Measurements from ENCODE around the gene INSC.
A peak's percentile ranks its signal among the peaks of the same experiment; 100 is the strongest.

INSC gene

GRCh38 chr11:15222777-15223176, 108.1 kb downstream of the INSC start:
- no peak for DNase-seq
- Mint-ChIP-seq H3K9me3 (no peaks in the 10 kb centered on the region), H3K27me3 (no peaks in the 10 kb centered on the region), H3K27ac (no peak overlapping the region), H3K4me3 (no peak overlapping the region), H3K36me3 (ENCODE audit: low read depth) (no peaks in the 10 kb centered on the region), H3K4me1 (no peaks in the 10 kb centered on the region)
- no peak for ATAC-seq

GRCh38 chr11:15223318-15223717, 108.6 kb downstream of the INSC start:
- H3K36me3 Mint-ChIP-seq (ENCODE audit: low read depth) = no peaks in the 10 kb centered on the region
- no peak overlapping the region for H3K4me3 Mint-ChIP-seq
- no peaks in the 10 kb centered on the region for H3K4me1 Mint-ChIP-seq
- DNase-seq (no peak), ATAC-seq (no peak)
- H3K27ac Mint-ChIP-seq = no peak overlapping the region
- no peaks in the 10 kb centered on the region for H3K27me3 Mint-ChIP-seq
- no peaks in the 10 kb centered on the region for H3K9me3 Mint-ChIP-seq

DNA sequence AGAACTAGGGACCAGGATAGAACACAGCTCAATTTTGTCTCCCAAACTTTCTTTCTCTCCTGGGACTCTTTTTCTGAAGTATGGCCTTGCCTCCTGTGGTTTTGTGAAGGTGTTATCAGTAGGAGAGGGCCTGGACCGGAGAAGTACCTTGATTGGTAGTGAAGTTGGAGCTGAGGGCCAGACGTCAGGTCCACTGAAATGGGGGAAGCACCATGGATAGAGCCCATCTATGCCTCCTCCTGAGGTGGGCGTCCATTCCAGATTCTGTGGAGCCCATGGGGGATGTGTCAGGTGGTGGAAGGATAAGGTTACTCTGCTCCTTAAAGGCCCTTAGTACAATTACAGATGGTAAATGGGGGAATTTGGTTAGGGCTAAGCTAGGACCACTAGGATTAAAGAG, 109.7 kb downstream of the INSC start:
- DNase-seq = no peak
- Mint-ChIP-seq H3K4me3 (no peak overlapping the region), H3K9me3 (no peaks in the 10 kb centered on the region), H3K4me1 (no peaks in the 10 kb centered on the region), H3K36me3 (ENCODE audit: low read depth) (no peaks in the 10 kb centered on the region), H3K27me3 (no peaks in the 10 kb centered on the region), H3K27ac (no peak overlapping the region)
- ATAC-seq = no peak

GRCh38 chr11:15227011-15227410, 112.3 kb downstream of the INSC start:
- H3K4me3 Mint-ChIP-seq = no peak overlapping the region
- H3K9me3 Mint-ChIP-seq = no peaks in the 10 kb centered on the region
- DNase-seq (no peak), ATAC-seq (no peak)
- no peaks in the 10 kb centered on the region for H3K4me1 Mint-ChIP-seq
- H3K36me3 Mint-ChIP-seq (ENCODE audit: low read depth) = no peaks in the 10 kb centered on the region
- H3K27me3 Mint-ChIP-seq = no peaks in the 10 kb centered on the region
- no peak overlapping the region for H3K27ac Mint-ChIP-seq

- Mint-ChIP-seq H3K9me3 (no peaks in the 10 kb centered on the region), H3K27me3 (no peaks in the 10 kb centered on the region), H3K36me3 (ENCODE audit: low read depth) (no peaks in the 10 kb centered on the region), H3K4me3 (no peak overlapping the region), H3K27ac (no peak overlapping the region), H3K4me1 (no peaks in the 10 kb centered on the region)
- DNase-seq (no peak), ATAC-seq (no peak)
These were observed 113.7 kb downstream of the INSC start for GRCh38 chr11:15228331-15228849.

DNA sequence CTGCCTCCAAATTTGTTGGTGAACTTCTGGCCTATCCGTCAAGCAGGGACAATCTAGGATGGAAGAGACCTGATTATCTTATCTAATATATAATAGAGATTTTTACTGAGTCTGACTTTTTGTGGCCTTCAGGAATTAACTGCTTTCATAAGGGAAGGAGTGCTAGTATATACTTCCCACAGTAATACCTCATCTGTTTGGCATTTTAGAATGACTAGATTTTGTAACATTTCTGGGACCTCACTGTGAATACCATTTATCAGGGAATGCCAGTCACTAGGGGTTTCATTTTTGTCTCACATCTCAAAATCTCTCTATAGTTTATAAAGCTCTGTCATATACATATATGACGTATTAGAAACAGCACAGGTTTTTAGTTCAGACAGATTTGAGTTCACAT, 114.3 kb downstream of the INSC start:
- no peaks in the 10 kb centered on the region for H3K36me3 Mint-ChIP-seq (ENCODE audit: low read depth)

DNA sequence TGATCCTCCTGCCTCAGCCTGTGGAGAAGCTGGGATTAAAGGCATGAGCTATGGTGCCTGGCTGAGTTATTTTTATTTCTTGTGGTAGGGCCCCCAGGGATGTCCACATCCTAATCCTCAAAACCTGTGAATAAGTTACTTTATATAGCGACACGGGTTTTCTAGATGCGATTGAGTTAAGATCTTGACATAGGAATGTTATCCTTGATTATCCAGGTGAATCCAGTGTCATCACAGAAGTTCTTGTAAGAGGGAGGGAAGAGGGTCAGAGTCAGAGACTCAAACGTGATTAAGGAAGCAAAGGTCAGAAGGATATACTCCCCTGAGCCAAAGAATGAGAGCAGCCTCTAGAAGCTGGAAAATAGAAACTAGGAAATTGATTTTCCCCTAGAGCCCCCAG, 117.8 kb downstream of the INSC start:
- no peak for ATAC-seq
- Mint-ChIP-seq H3K27ac (no peak overlapping the region), H3K27me3 (peaks cover 3% of the 10 kb centered on the region), H3K4me1 (no peaks in the 10 kb centered on the region), H3K4me3 (no peak overlapping the region), H3K9me3 (no peaks in the 10 kb centered on the region), H3K36me3 (ENCODE audit: low read depth) (no peaks in the 10 kb centered on the region)
- DNase-seq = no peak

More for the DNA sequence above, 114.3 kb downstream of the INSC start:
- no peak overlapping the region for H3K4me3 Mint-ChIP-seq
- no peaks in the 10 kb centered on the region for H3K9me3 Mint-ChIP-seq
- no peak overlapping the region for H3K27ac Mint-ChIP-seq
- DNase-seq = no peak
- no peak for ATAC-seq
- peaks cover 3% of the 10 kb centered on the region for H3K27me3 Mint-ChIP-seq
- no peaks in the 10 kb centered on the region for H3K4me1 Mint-ChIP-seq

DNA sequence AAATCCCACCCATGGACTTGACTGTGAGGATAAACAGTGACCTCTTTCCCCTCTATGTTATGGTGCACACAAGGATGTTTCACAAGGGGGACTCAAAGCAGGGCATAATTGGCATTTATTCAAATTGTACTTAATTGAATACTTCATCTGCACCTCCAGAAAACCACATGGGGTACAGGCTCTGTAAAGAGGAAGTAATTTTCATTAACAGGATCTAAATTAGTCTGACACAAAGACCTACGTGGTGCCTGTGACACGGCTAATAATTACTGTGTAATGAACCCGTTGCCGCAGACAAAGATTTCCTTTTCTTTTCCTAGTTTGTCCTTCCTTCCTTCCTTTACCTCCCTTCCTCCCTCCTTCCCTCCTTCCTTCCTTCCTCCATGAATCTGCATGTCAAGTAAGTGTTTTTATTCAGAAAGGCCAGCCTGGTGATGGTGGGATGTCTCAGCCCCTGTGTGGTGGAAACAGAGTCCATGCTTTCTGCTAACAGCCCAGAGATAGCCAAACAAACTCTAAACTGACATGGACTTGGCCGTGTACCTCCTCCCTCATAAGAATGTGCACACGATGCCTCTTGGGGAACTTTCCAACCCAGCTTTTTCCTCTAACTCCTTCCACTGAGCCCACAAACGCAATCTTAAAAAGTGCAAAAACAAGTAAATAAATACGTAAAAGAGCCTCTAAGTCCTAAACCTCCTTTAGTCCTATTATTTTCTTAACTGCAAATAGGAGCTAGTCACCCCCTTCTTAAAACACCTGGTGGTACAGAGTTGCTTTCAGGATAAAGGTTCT, 118.8 kb downstream of the INSC start:
- no peaks in the 10 kb centered on the region for H3K36me3 Mint-ChIP-seq (ENCODE audit: low read depth)
- ATAC-seq (no peak), DNase-seq (no peak)
- no peak overlapping the region for H3K27ac Mint-ChIP-seq
- no peaks in the 10 kb centered on the region for H3K9me3 Mint-ChIP-seq
- peaks cover 3% of the 10 kb centered on the region for H3K27me3 Mint-ChIP-seq
- no peaks in the 10 kb centered on the region for H3K4me1 Mint-ChIP-seq
- no peak overlapping the region for H3K4me3 Mint-ChIP-seq

- DNase-seq = no peak
- Mint-ChIP-seq H3K36me3 (ENCODE audit: low read depth) (no peaks in the 10 kb centered on the region), H3K9me3 (no peaks in the 10 kb centered on the region), H3K27ac (no peak overlapping the region), H3K27me3 (peaks cover 3% of the 10 kb centered on the region), H3K4me3 (no peak overlapping the region), H3K4me1 (no peaks in the 10 kb centered on the region)
- ATAC-seq = peak; percentile 24
These were observed 120.1 kb downstream of the INSC start for GRCh38 chr11:15234796-15235195.

DNA sequence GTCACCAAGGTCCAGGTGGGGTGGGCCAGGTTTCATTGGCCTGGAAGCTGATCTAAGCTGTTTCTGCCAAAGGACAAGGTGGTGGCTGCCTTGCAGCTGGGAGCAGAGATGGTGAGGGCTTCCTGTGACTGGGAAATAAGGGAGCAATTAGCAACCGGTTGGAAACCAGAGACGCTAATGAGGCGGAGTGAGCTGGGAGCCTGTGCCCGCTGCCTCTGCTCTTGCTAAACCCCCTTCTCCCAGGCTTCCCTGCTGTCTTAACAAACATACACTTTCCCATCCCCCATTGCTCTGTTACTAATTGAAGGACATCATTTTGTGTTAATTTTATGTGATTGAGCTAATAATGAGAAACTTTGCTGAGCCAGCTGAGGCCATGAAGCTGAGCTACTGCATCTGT, 121.8 kb downstream of the INSC start:
- Mint-ChIP-seq H3K36me3 (ENCODE audit: low read depth) (no peaks in the 10 kb centered on the region), H3K9me3 (no peaks in the 10 kb centered on the region)

GRCh38 chr11:15238856-15239255, 124.1 kb downstream of the INSC start:
- Mint-ChIP-seq H3K4me3 (no peak overlapping the region), H3K36me3 (ENCODE audit: low read depth) (no peaks in the 10 kb centered on the region), H3K27me3 (peaks cover 4% of the 10 kb centered on the region), H3K27ac (no peak overlapping the region), H3K9me3 (no peaks in the 10 kb centered on the region), H3K4me1 (no peaks in the 10 kb centered on the region)
- no peak for ATAC-seq
- no peak for DNase-seq

More for the DNA sequence above, 121.8 kb downstream of the INSC start:
- Mint-ChIP-seq H3K4me3 (no peak overlapping the region), H3K4me1 (no peaks in the 10 kb centered on the region), H3K27ac (no peak overlapping the region), H3K27me3 (peaks cover 3% of the 10 kb centered on the region)
- DNase-seq (no peak), ATAC-seq (no peak)

GRCh38 chr11:15248749-15249148, 134.0 kb downstream of the INSC start:
- peaks cover 7% of the 10 kb centered on the region for H3K27me3 Mint-ChIP-seq
- no peaks in the 10 kb centered on the region for H3K9me3 Mint-ChIP-seq
- H3K4me1 Mint-ChIP-seq = no peaks in the 10 kb centered on the region
- ATAC-seq (no peak), DNase-seq (no peak)
- no peak overlapping the region for H3K27ac Mint-ChIP-seq
- H3K36me3 Mint-ChIP-seq (ENCODE audit: low read depth) = no peaks in the 10 kb centered on the region
- H3K4me3 Mint-ChIP-seq = no peak overlapping the region

- Mint-ChIP-seq H3K9me3 (no peaks in the 10 kb centered on the region), H3K36me3 (ENCODE audit: low read depth) (no peaks in the 10 kb centered on the region), H3K27me3 (peaks cover 7% of the 10 kb centered on the region), H3K27ac (no peak overlapping the region), H3K4me1 (no peaks in the 10 kb centered on the region), H3K4me3 (no peak overlapping the region)
- DNase-seq (no peak), ATAC-seq (peak; percentile 20)
These were observed 143.9 kb downstream of the INSC start for GRCh38 chr11:15258433-15259165.

- Mint-ChIP-seq H3K4me1 (no peaks in the 10 kb centered on the region), H3K27ac (no peak overlapping the region), H3K4me3 (no peak overlapping the region), H3K36me3 (ENCODE audit: low read depth) (no peaks in the 10 kb centered on the region), H3K27me3 (peaks cover 2% of the 10 kb centered on the region), H3K9me3 (peaks cover 32% of the 10 kb centered on the region)
- DNase-seq (no peak), ATAC-seq (no peak)
These were observed 152.3 kb downstream of the INSC start for GRCh38 chr11:15266999-15267398.

GRCh38 chr11:15268598-15268997, 153.9 kb downstream of the INSC start:
- H3K4me3 Mint-ChIP-seq = no peak overlapping the region
- H3K27me3 Mint-ChIP-seq = no peaks in the 10 kb centered on the region
- H3K36me3 Mint-ChIP-seq (ENCODE audit: low read depth) = no peaks in the 10 kb centered on the region
- H3K27ac Mint-ChIP-seq = no peak overlapping the region
- no peaks in the 10 kb centered on the region for H3K4me1 Mint-ChIP-seq
- peaks cover 34% of the 10 kb centered on the region for H3K9me3 Mint-ChIP-seq
- no peak for ATAC-seq
- no peak for DNase-seq
